Pulmonary artery endothelial cell (primary cell): ENCODE results near the gene WDR44. TPM values are rescaled to one million over a fixed set of nuclear protein-coding genes. Genes with fewer than 3 reads are reported as not detected.
"Not testable (repeated sequence)": the region's sequence is repeated elsewhere in the genome, so short reads cannot be mapped to it uniquely, and the experiment has no call there.

ENCODE experiments used
- DNase-seq: peaks from one replicate; pipeline ENCODE4 v3.0.0-alpha.2; 2011; ENCODE audit warnings: low read depth, low spot score
- total RNA-seq: library from RNA; depleted of rRNA; stranded (reverse); fragments of >200 nt; gene quantifications from 2 replicates; pipeline ENCODE4 v1.2.3, GENCODE V29; 2014

WDR44 gene
- total RNA-seq, 1 donor from 2014 or later, result 11.4 TPM

- no peak for DNase-seq
Observed at GRCh38 chrX:118360429-118361125, 14.7 kb downstream of the WDR44 start.

- DNase-seq, result no peak
Observed at GRCh38 chrX:118364261-118364660, 18.4 kb downstream of the WDR44 start.

GRCh38 chrX:118367338-118367737 lies 21.4 kb downstream of the WDR44 start:
- DNase-seq, result no peak

- no peak for DNase-seq
Observed at GRCh38 chrX:118368398-118368797, 22.5 kb downstream of the WDR44 start.

- DNase-seq, result no peak
Observed at GRCh38 chrX:118370921-118371624, 25.2 kb downstream of the WDR44 start.

GRCh38 chrX:118373538-118373937 lies 27.6 kb downstream of the WDR44 start:
- no peak for DNase-seq

GRCh38 chrX:118383120-118383519 lies 37.2 kb downstream of the WDR44 start:
- DNase-seq, result no peak

GRCh38 chrX:118392716-118393115 lies 46.8 kb downstream of the WDR44 start:
- DNase-seq, result no peak

GRCh38 chrX:118396113-118396512 lies 50.2 kb downstream of the WDR44 start:
- no peak for DNase-seq

GRCh38 chrX:118418811-118419251 lies 72.9 kb downstream of the WDR44 start:
- DNase-seq, result no peak

GRCh38 chrX:118420462-118420861 lies 74.6 kb downstream of the WDR44 start:
- no peak for DNase-seq

GRCh38 chrX:118423558-118423957 lies 77.7 kb downstream of the WDR44 start:
- DNase-seq, result no peak

- DNase-seq, result no peak
Observed at GRCh38 chrX:118432799-118433198, 86.9 kb downstream of the WDR44 start.

- DNase-seq, result no peak
Observed at GRCh38 chrX:118437283-118437682, 91.4 kb downstream of the WDR44 start.

- no peak for DNase-seq
Observed at GRCh38 chrX:118448273-118448783, 102.4 kb downstream of the WDR44 start.

- DNase-seq, result no peak
Observed at GRCh38 chrX:118455013-118455412, 109.1 kb downstream of the WDR44 start.

GRCh38 chrX:118459494-118459893 lies 113.6 kb downstream of the WDR44 start:
- no peak for DNase-seq

GRCh38 chrX:118464501-118464900 lies 118.6 kb downstream of the WDR44 start:
- no peak for DNase-seq

- DNase-seq, result no peak
Observed at GRCh38 chrX:118468122-118468521, 122.2 kb downstream of the WDR44 start.

- not testable (repeated sequence) for DNase-seq
Observed at GRCh38 chrX:118470721-118471347, 124.9 kb downstream of the WDR44 start.

GRCh38 chrX:118474586-118474985 lies 128.7 kb downstream of the WDR44 start:
- no peak for DNase-seq

GRCh38 chrX:118475903-118476302 lies 130.0 kb downstream of the WDR44 start:
- DNase-seq, result no peak
